ENCODE data around the gene TIMM10B.
"Not testable (repeated sequence)": the region's sequence is repeated elsewhere in the genome, so short reads cannot be mapped to it uniquely, and the experiment has no call there.

The TIMM10B gene

GRCh38 chr11:6488821-6489220 is 7.5 kb downstream of the TIMM10B start:
- Histone ChIP-seq H3K9ac (ENCODE audit: low read depth, low read length) (no peak overlapping the region), H3K9me3 (ENCODE audit: insufficient read depth, low read depth, low read length) (no peaks in the 10 kb centered on the region), H3K4me3 (ENCODE audit: low read length) (no peak overlapping the region), H3K4me1 (ENCODE audit: insufficient read depth, low read length) (no peaks in the 10 kb centered on the region), H3K27me3 (ENCODE audit: insufficient read depth, low read length) (no peaks in the 10 kb centered on the region), H3K36me3 (ENCODE audit: insufficient read depth, low read depth, low read length) (peaks cover 52% of the 10 kb centered on the region), H3K27ac (ENCODE audit: low read length) (no peak overlapping the region)

GRCh38 chr11:6489306-6489705 is 8.0 kb downstream of the TIMM10B start:
- Histone ChIP-seq H3K27ac (ENCODE audit: low read length) (no peak overlapping the region), H3K9me3 (ENCODE audit: insufficient read depth, low read depth, low read length) (no peaks in the 10 kb centered on the region), H3K27me3 (ENCODE audit: insufficient read depth, low read length) (no peaks in the 10 kb centered on the region), H3K36me3 (ENCODE audit: insufficient read depth, low read depth, low read length) (peaks cover 49% of the 10 kb centered on the region), H3K4me3 (ENCODE audit: low read length) (no peak overlapping the region), H3K4me1 (ENCODE audit: insufficient read depth, low read length) (no peaks in the 10 kb centered on the region), H3K9ac (ENCODE audit: low read depth, low read length) (no peak overlapping the region)

- Histone ChIP-seq H3K27me3 (ENCODE audit: insufficient read depth, low read length) (no peaks in the 10 kb centered on the region), H3K36me3 (ENCODE audit: insufficient read depth, low read depth, low read length) (peaks cover 15% of the 10 kb centered on the region; the same call in 1 of the 2 replicates), H3K9me3 (ENCODE audit: insufficient read depth, low read depth, low read length) (no peaks in the 10 kb centered on the region), H3K4me3 (ENCODE audit: low read length) (peak within 1 kb of the TSS; percentile 58; the same call in 1 of the 2 replicates), H3K9ac (ENCODE audit: low read depth, low read length) (peak within 1 kb of the TSS; percentile 49; the same call in 1 of the 2 replicates), H3K27ac (ENCODE audit: low read length) (no peak within 1 kb of the TSS), H3K4me1 (ENCODE audit: insufficient read depth, low read length) (peaks cover 3% of the 10 kb centered on the region; the same call in 1 of the 2 replicates)
These were observed 16.0 kb downstream of the TIMM10B start, which contains the start of gene DNHD1 for GRCh38 chr11:6497069-6497839. Gene DNHD1, plus strand, starts transcription at chr11:6497280. Its CDS starts 936 bp downstream, at chr11:6498216.

- Histone ChIP-seq H3K9ac (ENCODE audit: low read depth, low read length) (no peak overlapping the region), H3K9me3 (ENCODE audit: insufficient read depth, low read depth, low read length) (no peaks in the 10 kb centered on the region), H3K27ac (ENCODE audit: low read length) (no peak overlapping the region), H3K4me3 (ENCODE audit: low read length) (no peak overlapping the region), H3K4me1 (ENCODE audit: insufficient read depth, low read length) (peaks cover 3% of the 10 kb centered on the region; the same call in 1 of the 2 replicates), H3K36me3 (ENCODE audit: insufficient read depth, low read depth, low read length) (peaks cover 16% of the 10 kb centered on the region; the same call in 1 of the 2 replicates), H3K27me3 (ENCODE audit: insufficient read depth, low read length) (no peaks in the 10 kb centered on the region)
These were observed 16.8 kb downstream of the TIMM10B start for GRCh38 chr11:6498121-6498520.

GRCh38 chr11:6498544-6498943 is 17.2 kb downstream of the TIMM10B start:
- Histone ChIP-seq H3K36me3 (ENCODE audit: insufficient read depth, low read depth, low read length) (peaks cover 17% of the 10 kb centered on the region; the same call in 1 of the 2 replicates), H3K27me3 (ENCODE audit: insufficient read depth, low read length) (no peaks in the 10 kb centered on the region), H3K27ac (ENCODE audit: low read length) (no peak overlapping the region), H3K9me3 (ENCODE audit: insufficient read depth, low read depth, low read length) (no peaks in the 10 kb centered on the region), H3K9ac (ENCODE audit: low read depth, low read length) (no peak overlapping the region), H3K4me1 (ENCODE audit: insufficient read depth, low read length) (peaks cover 3% of the 10 kb centered on the region; the same call in 1 of the 2 replicates), H3K4me3 (ENCODE audit: low read length) (no peak overlapping the region)

- H3K9ac ChIP-seq (ENCODE audit: low read depth, low read length), result no peak overlapping the region
- H3K4me3 ChIP-seq (ENCODE audit: low read length), result no peak overlapping the region
- no peaks in the 10 kb centered on the region for H3K9me3 ChIP-seq (ENCODE audit: insufficient read depth, low read depth, low read length)
- H3K27ac ChIP-seq (ENCODE audit: low read length), result no peak overlapping the region
- H3K4me1 ChIP-seq (ENCODE audit: insufficient read depth, low read length), result no peaks in the 10 kb centered on the region
- no peaks in the 10 kb centered on the region for H3K27me3 ChIP-seq (ENCODE audit: insufficient read depth, low read length)
- H3K36me3 ChIP-seq (ENCODE audit: insufficient read depth, low read depth, low read length), result peaks cover 17% of the 10 kb centered on the region; the same call in 1 of the 2 replicates
These were observed 21.1 kb downstream of the TIMM10B start for GRCh38 chr11:6502382-6502781.

- Histone ChIP-seq H3K9me3 (ENCODE audit: insufficient read depth, low read depth, low read length) (no peaks in the 10 kb centered on the region), H3K36me3 (ENCODE audit: insufficient read depth, low read depth, low read length) (peaks cover 18% of the 10 kb centered on the region; the same call in 1 of the 2 replicates), H3K4me1 (ENCODE audit: insufficient read depth, low read length) (no peaks in the 10 kb centered on the region), H3K4me3 (ENCODE audit: low read length) (no peak overlapping the region), H3K27ac (ENCODE audit: low read length) (no peak overlapping the region), H3K27me3 (ENCODE audit: insufficient read depth, low read length) (no peaks in the 10 kb centered on the region), H3K9ac (ENCODE audit: low read depth, low read length) (no peak overlapping the region)
These were observed 22.9 kb downstream of the TIMM10B start for GRCh38 chr11:6504166-6504565.

GRCh38 chr11:6505577-6506240 is 24.4 kb downstream of the TIMM10B start:
- Histone ChIP-seq H3K4me3 (ENCODE audit: low read length) (no peak overlapping the region), H3K27me3 (ENCODE audit: insufficient read depth, low read length) (no peaks in the 10 kb centered on the region), H3K9me3 (ENCODE audit: insufficient read depth, low read depth, low read length) (no peaks in the 10 kb centered on the region), H3K9ac (ENCODE audit: low read depth, low read length) (no peak overlapping the region), H3K4me1 (ENCODE audit: insufficient read depth, low read length) (no peaks in the 10 kb centered on the region), H3K27ac (ENCODE audit: low read length) (no peak overlapping the region), H3K36me3 (ENCODE audit: insufficient read depth, low read depth, low read length) (peaks cover 18% of the 10 kb centered on the region)

GRCh38 chr11:6516865-6517264 is 35.6 kb downstream of the TIMM10B start:
- no peaks in the 10 kb centered on the region for H3K27me3 ChIP-seq (ENCODE audit: insufficient read depth, low read length)
- no peak overlapping the region for H3K27ac ChIP-seq (ENCODE audit: low read length)
- H3K4me3 ChIP-seq (ENCODE audit: low read length), result no peak overlapping the region
- no peaks in the 10 kb centered on the region for H3K4me1 ChIP-seq (ENCODE audit: insufficient read depth, low read length)
- no peaks in the 10 kb centered on the region for H3K9me3 ChIP-seq (ENCODE audit: insufficient read depth, low read depth, low read length)
- H3K36me3 ChIP-seq (ENCODE audit: insufficient read depth, low read depth, low read length), result no peaks in the 10 kb centered on the region; the same call in 1 of the 2 replicates
- H3K9ac ChIP-seq (ENCODE audit: low read depth, low read length), result no peak overlapping the region

GRCh38 chr11:6520265-6520664 is 39.0 kb downstream of the TIMM10B start:
- Histone ChIP-seq H3K4me1 (ENCODE audit: insufficient read depth, low read length) (no peaks in the 10 kb centered on the region), H3K27ac (ENCODE audit: low read length) (no peak overlapping the region), H3K36me3 (ENCODE audit: insufficient read depth, low read depth, low read length) (no peaks in the 10 kb centered on the region)

GRCh38 chr11:6521946-6522345 is 40.6 kb downstream of the TIMM10B start:
- not testable (repeated sequence) for H3K27me3 ChIP-seq (ENCODE audit: insufficient read depth, low read length); H3K36me3 ChIP-seq (ENCODE audit: insufficient read depth, low read depth, low read length); H3K9ac ChIP-seq (ENCODE audit: low read depth, low read length); H3K4me1 ChIP-seq (ENCODE audit: insufficient read depth, low read length); H3K27ac ChIP-seq (ENCODE audit: low read length); H3K9me3 ChIP-seq (ENCODE audit: insufficient read depth, low read depth, low read length); H3K4me3 ChIP-seq (ENCODE audit: low read length)

More at GRCh38 chr11:6520265-6520664, 39.0 kb downstream of the TIMM10B start:
- Histone ChIP-seq H3K9ac (ENCODE audit: low read depth, low read length) (no peak overlapping the region), H3K9me3 (ENCODE audit: insufficient read depth, low read depth, low read length) (no peaks in the 10 kb centered on the region), H3K4me3 (ENCODE audit: low read length) (no peak overlapping the region), H3K27me3 (ENCODE audit: insufficient read depth, low read length) (no peaks in the 10 kb centered on the region)

- Histone ChIP-seq H3K27ac (ENCODE audit: low read length) (no peak overlapping the region), H3K27me3 (ENCODE audit: insufficient read depth, low read length) (no peaks in the 10 kb centered on the region), H3K9ac (ENCODE audit: low read depth, low read length) (no peak overlapping the region), H3K4me3 (ENCODE audit: low read length) (no peak overlapping the region), H3K36me3 (ENCODE audit: insufficient read depth, low read depth, low read length) (no peaks in the 10 kb centered on the region), H3K4me1 (ENCODE audit: insufficient read depth, low read length) (no peaks in the 10 kb centered on the region), H3K9me3 (ENCODE audit: insufficient read depth, low read depth, low read length) (no peaks in the 10 kb centered on the region)
These were observed 42.0 kb downstream of the TIMM10B start for GRCh38 chr11:6523253-6523652.

All from iPS-20b (cell line).